IMR-90 (cell line): Measurements from ENCODE around the gene TRIM38. TPM values are rescaled to one million over a fixed set of nuclear protein-coding genes. Genes with fewer than 3 reads are reported as not detected.

Experiments
- ATAC-seq: fragments of 200-7000 bp; cut with Tn5 transposase; 2 replicates; pipeline ENCODE4 v1.9.1; 2020; ENCODE audit warnings: low read depth, mild to moderate bottlenecking, moderate library complexity
- BruUV-seq: library from RNA; stranded (reverse); fragments of 400-500 nt; replicated peaks from 2 replicates; lab custom pipeline; 2021; lab: Mats Ljungman, UMichigan
- CTCF ChIA-PET: fragments of 300-600 bp; formaldehyde crosslinking; extraction: SDS; loops from one replicate; lab custom pipeline; 2021; ENCODE audit warnings: antibody characterized with exemption; lab: Yijun Ruan, JAX
- POLR2A ChIA-PET: fragments of 300-600 bp; sonication (Branson Sonifier 250); formaldehyde crosslinking; loops from one replicate; lab custom pipeline; 2022; ENCODE audit warnings: antibody characterized with exemption; ENCODE audit not compliant: unreplicated experiment; lab: Charles Lee
- DNase-seq: peaks from one replicate; pipeline ENCODE4 v3.0.0; 2013
- H2AFZ ChIP-seq: replicated peaks from 2 replicates; pipeline ENCODE3; 2013; ENCODE audit warnings: low read length, mild to moderate bottlenecking; ENCODE audit not compliant: poor library complexity
- H2AK5ac ChIP-seq: 2 replicates; pipeline ENCODE4 v1.6.1; 2013; ENCODE audit warnings: low read depth, low read length, inconsistent platforms
- H2AK9ac ChIP-seq: replicated peaks from 2 replicates; pipeline ENCODE3; 2013; ENCODE audit warnings: mild to moderate bottlenecking, low read depth, low read length, moderate library complexity; ENCODE audit not compliant: poor library complexity
- H2BK120ac ChIP-seq: 2 replicates; pipeline ENCODE4 v1.6.1; 2013; ENCODE audit warnings: low read depth, low read length, inconsistent platforms
- H2BK15ac ChIP-seq: 3 replicates; pipeline ENCODE4 v1.6.1; 2013; ENCODE audit warnings: low read depth, low read length, inconsistent platforms
- H2BK20ac ChIP-seq: 2 replicates; pipeline ENCODE4 v1.6.1; 2013; ENCODE audit warnings: low read depth, mild to moderate bottlenecking, inconsistent platforms, low read length, moderate library complexity
- H2BK5ac ChIP-seq: 2 replicates; pipeline ENCODE4 v1.6.1; 2013; ENCODE audit warnings: mild to moderate bottlenecking, low read depth, low read length, inconsistent platforms; ENCODE audit not compliant: poor library complexity, severe bottlenecking
- H3K14ac ChIP-seq: replicated peaks from 2 replicates; pipeline ENCODE4 v1.6.1; 2013; ENCODE audit warnings: low read depth, low read length, inconsistent platforms
- H3K18ac ChIP-seq: 2 replicates; pipeline ENCODE4 v1.6.1; 2013; ENCODE audit warnings: low read depth, low read length, control low read depth
- H3K23ac ChIP-seq: 2 replicates; pipeline ENCODE4 v1.6.1; 2013; ENCODE audit warnings: low read depth, low read length, inconsistent platforms
- H3K27ac ChIP-seq: 2 replicates; pipeline ENCODE4 v1.5.1; 2013; ENCODE audit warnings: mild to moderate bottlenecking, control low read depth, low read length; ENCODE audit not compliant: insufficient read depth
- H3K27me3 ChIP-seq: 2 replicates; pipeline ENCODE4 v1.6.1; 2013; ENCODE audit warnings: low read length; ENCODE audit not compliant: control insufficient read depth, insufficient read depth
- H3K36me3 ChIP-seq: 2 replicates; pipeline ENCODE4 v1.6.1; 2013; ENCODE audit warnings: low read length, mixed read lengths; ENCODE audit not compliant: control insufficient read depth, insufficient read depth
- H3K4ac ChIP-seq: 2 replicates; pipeline ENCODE4 v1.6.1; 2013; ENCODE audit warnings: low read depth, low read length, inconsistent platforms
- H3K4me1 ChIP-seq: 2 replicates; pipeline ENCODE4 v1.6.1; 2013; ENCODE audit warnings: low read length, mixed read lengths; ENCODE audit not compliant: control insufficient read depth, insufficient read depth
- H3K4me2 ChIP-seq: 2 replicates; pipeline ENCODE4 v1.6.1; 2013; ENCODE audit warnings: low read depth, mild to moderate bottlenecking, control low read depth, low read length, moderate library complexity
- H3K4me3 ChIP-seq: 2 replicates; pipeline ENCODE4 v1.5.1; 2013; ENCODE audit warnings: low read depth, mild to moderate bottlenecking, control low read depth, low read length, moderate library complexity; ENCODE audit not compliant: insufficient read depth
- H3K56ac ChIP-seq: 2 replicates; pipeline ENCODE4 v1.6.1; 2013; ENCODE audit warnings: low read length, inconsistent platforms; ENCODE audit not compliant: insufficient read depth; ENCODE audit errors: extremely low read depth
- H3K79me1 ChIP-seq, 2 experiments: 2 replicates each; pipeline ENCODE4 v1.6.1; 2013; ENCODE audit warnings: low read length in 2 of 2, inconsistent platforms in 1 of 2, low read depth in 1 of 2
- H3K9ac ChIP-seq: 2 replicates; pipeline ENCODE4 v1.6.1; 2013; ENCODE audit warnings: low read depth, low read length, control low read depth
- H3K9me1 ChIP-seq: 2 replicates; pipeline ENCODE4 v1.6.1; 2013; ENCODE audit warnings: low read length, inconsistent platforms; ENCODE audit not compliant: insufficient read depth
- H3K9me3 ChIP-seq: 2 replicates; pipeline ENCODE4 v1.6.1; 2013; ENCODE audit warnings: low read length; ENCODE audit not compliant: control insufficient read depth, insufficient read depth
- H4K20me1 ChIP-seq: 2 replicates; pipeline ENCODE4 v1.6.1; 2013; ENCODE audit warnings: low read length, inconsistent platforms; ENCODE audit not compliant: insufficient read depth
- H4K5ac ChIP-seq: 2 replicates; pipeline ENCODE4 v1.6.1; 2013; ENCODE audit warnings: mild to moderate bottlenecking, low read depth, low read length, control low read depth
- H4K8ac ChIP-seq, 2 experiments: 2 replicates each; pipeline ENCODE4 v1.6.1; 2013; ENCODE audit warnings: low read depth in 2 of 2, low read length in 2 of 2, control low read depth in 1 of 2, inconsistent platforms in 1 of 2
- H4K91ac ChIP-seq: 2 replicates; pipeline ENCODE4 v1.6.1; 2013; ENCODE audit warnings: low read depth, low read length, inconsistent platforms; ENCODE audit not compliant: insufficient read depth
- CEBPB ChIP-seq: IDR thresholded peaks from 2 replicates; pipeline ENCODE4 v1.6.1; 2012; ENCODE audit warnings: low read depth, low read length, improper control_type of control experiment
- CHD1 ChIP-seq: IDR thresholded peaks from 2 replicates; pipeline ENCODE4 v1.6.1; 2012; ENCODE audit warnings: low read depth, low read length, improper control_type of control experiment
- FOS ChIP-seq: fragments of 150-350 bp; IDR thresholded peaks from 2 replicates; pipeline ENCODE4 v1.6.1; 2016; ENCODE audit warnings: low read depth, low read length
- MAFK ChIP-seq: IDR thresholded peaks from 2 replicates; pipeline ENCODE4 v1.6.1; 2012; ENCODE audit warnings: low read depth, low read length, improper control_type of control experiment
- MAZ ChIP-seq: IDR thresholded peaks from 2 replicates; pipeline ENCODE4 v1.6.1; 2012; ENCODE audit warnings: low read depth, mild to moderate bottlenecking, low read length, improper control_type of control experiment, moderate library complexity, borderline replicate concordance
- MXI1 ChIP-seq: IDR thresholded peaks from 2 replicates; pipeline ENCODE4 v1.6.1; 2012; ENCODE audit warnings: low read depth, mild to moderate bottlenecking, low read length, moderate library complexity, borderline replicate concordance
- NFE2L2 ChIP-seq: fragments of 150-350 bp; IDR thresholded peaks from 2 replicates; pipeline ENCODE4 v1.6.1; 2016; ENCODE audit warnings: low read depth, mild to moderate bottlenecking, low read length
- POLR2A ChIP-seq: IDR thresholded peaks from 2 replicates; pipeline ENCODE4 v1.6.1; 2012; ENCODE audit warnings: mild to moderate bottlenecking, low read depth, low read length
- RAD21 ChIP-seq: IDR thresholded peaks from 2 replicates; pipeline ENCODE4 v1.6.1; 2012; ENCODE audit warnings: low read length, improper control_type of control experiment
- RCOR1 ChIP-seq: IDR thresholded peaks from 2 replicates; pipeline ENCODE4 v1.6.1; 2012; ENCODE audit warnings: mild to moderate bottlenecking, low read length, improper control_type of control experiment; ENCODE audit not compliant: insufficient replicate concordance
- RFX5 ChIP-seq: IDR thresholded peaks from 2 replicates; pipeline ENCODE4 v1.8.0; 2012; ENCODE audit warnings: low read depth, mild to moderate bottlenecking, low read length, moderate library complexity
- SMC3 ChIP-seq: fragments of 150-350 bp; IDR thresholded peaks from 2 replicates; pipeline ENCODE4 v1.6.1; 2016; ENCODE audit warnings: low read depth, mild to moderate bottlenecking, antibody characterized with exemption, low read length, moderate library complexity
- WGBS, 2 experiments: methylation state at CpG; one replicate each; pipeline versions ENCODE4 v1.1.5 to v1.1.7; 2013; ENCODE audit warnings: missing lambda C conversion rate in 2 of 2; ENCODE audit not compliant: insufficient read length in 1 of 2; ENCODE audit errors: extremely low coverage in 2 of 2; 5-methylcytosine and 5-hydroxymethylcytosine counted together
- dilution Hi-C: fragments of 300-500 bp; cut with HindIII; formaldehyde crosslinking; loops from one replicate; pipeline ENCODE4 v1.14.3; 2018; ENCODE audit warnings: low sequenced_read_pairs; ENCODE audit not compliant: unreplicated experiment
- in situ Hi-C: fragments of 300-500 bp; cut with MboI; formaldehyde crosslinking; loops from 3 replicates; pipeline ENCODE4 v1.14.3; 2019; ENCODE audit warnings: low sequenced_read_pairs, inconsistent platforms, mixed read lengths
- intact Hi-C: fragments of 100-400 bp; cut with micrococcal nuclease; formaldehyde crosslinking; loops from 2 replicates; pipeline ENCODE4 v1.10.0; 2022
- polyA plus RNA-seq, 3 experiments: library from polyadenylated mRNA; depleted of rRNA; stranded (reverse); fragments of >200 nt; gene quantifications; 2 replicates each; pipeline ENCODE4 v1.2.3, GENCODE V29; 2012; ENCODE audit warnings: low replicate concordance in 1 of 3
- total RNA-seq: library from RNA; depleted of rRNA; stranded (reverse); fragments of >200 nt; gene quantifications from 2 replicates; pipeline ENCODE4 v1.2.3, GENCODE V29; 2012
- TF ChIP-seq, protein P1 (sequence below): fragments of 150-350 bp; IDR thresholded peaks from 2 replicates; pipeline ENCODE4 v1.6.1; 2016; ENCODE audit warnings: low read depth, mild to moderate bottlenecking, low read length, moderate library complexity, borderline replicate concordance
- TF ChIP-seq, protein P2 (sequence below): conservative IDR thresholded peaks from 2 replicates; pipeline ENCODE4 v1.5.1; 2012; ENCODE audit warnings: mild to moderate bottlenecking, low read depth, low read length, improper control_type of control experiment
- TF ChIP-seq, protein P3 (sequence below): fragments of 150-350 bp; IDR thresholded peaks from 2 replicates; pipeline ENCODE4 v1.6.1; 2017; ENCODE audit warnings: mild to moderate bottlenecking, antibody characterized with exemption, low read length, low read depth

The TRIM38 gene
- total and polyA plus RNA-seq, 2 of the 4 experiments (the other 2 are of a cell fraction) = 4.1 to 6.3 TPM

DNA sequence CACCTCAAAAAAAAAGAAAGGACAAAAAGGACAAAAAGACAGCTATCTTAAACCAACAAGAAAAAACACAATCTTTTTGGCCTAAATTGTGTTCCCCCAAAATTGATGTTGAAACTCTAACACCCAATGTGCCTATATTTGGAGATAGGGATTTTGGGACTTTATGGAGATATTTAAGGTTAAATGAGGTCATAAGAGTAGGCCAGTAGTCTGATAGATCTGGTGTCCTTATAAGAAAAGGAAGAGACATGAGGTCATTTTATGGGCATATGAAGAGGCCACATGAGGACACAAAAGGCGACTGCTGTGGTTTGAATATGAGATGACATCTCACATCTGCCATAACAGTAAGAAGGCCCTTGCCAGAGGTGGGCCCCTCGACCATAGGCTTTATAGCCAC is 49.5 kb downstream of the TRIM38 start:
- H3K27me3 ChIP-seq = no peaks in the 10 kb centered on the region
- POLR2A ChIA-PET = no interaction called here
- no peak overlapping the region for H2BK15ac ChIP-seq
- H3K9me1 ChIP-seq = 0 out of 2 replicates have a peak, but pooled peaks cover 3% of the 10 kb centered on the region
- no peaks in the 10 kb centered on the region for H3K9me3 ChIP-seq
- no peaks in the 10 kb centered on the region for H3K79me1 ChIP-seq
- H2AK5ac ChIP-seq = no peak overlapping the region
- H2AK9ac ChIP-seq = no peak overlapping the region
- dilution Hi-C loops = no loop called here
- no peak overlapping the region for H3K14ac ChIP-seq
- no peak for DNase-seq
- H4K20me1 ChIP-seq = no peaks in the 10 kb centered on the region
- no peak overlapping the region for H4K5ac ChIP-seq
- in situ Hi-C loops = no loop called here
- no peak overlapping the region for H2AFZ ChIP-seq
- H4K8ac ChIP-seq = no peak overlapping the region
- no TSS peak for BruUV-seq
- no peak overlapping the region for H3K56ac ChIP-seq
- peaks cover 10% of the 10 kb centered on the region for H3K4me1 ChIP-seq
- H3K9ac ChIP-seq = no peak overlapping the region
- no peak overlapping the region for H4K91ac ChIP-seq
- no peak overlapping the region for H3K4me3 ChIP-seq
- no peak overlapping the region for H2BK20ac ChIP-seq
- ATAC-seq = no peak
- no CpG with 5 or more reads among the region's 2 CpGs for whole genome bisulfite sequencing, 2 experiments
- no peaks in the 10 kb centered on the region for H3K36me3 ChIP-seq
- H3K4me2 ChIP-seq = no peak overlapping the region
- no peak for TF ChIP-seq RAD21
- TF ChIP-seq CEBPB = no peak
- TF ChIP-seq FOS = no peak
- TF ChIP-seq, protein P1, sequence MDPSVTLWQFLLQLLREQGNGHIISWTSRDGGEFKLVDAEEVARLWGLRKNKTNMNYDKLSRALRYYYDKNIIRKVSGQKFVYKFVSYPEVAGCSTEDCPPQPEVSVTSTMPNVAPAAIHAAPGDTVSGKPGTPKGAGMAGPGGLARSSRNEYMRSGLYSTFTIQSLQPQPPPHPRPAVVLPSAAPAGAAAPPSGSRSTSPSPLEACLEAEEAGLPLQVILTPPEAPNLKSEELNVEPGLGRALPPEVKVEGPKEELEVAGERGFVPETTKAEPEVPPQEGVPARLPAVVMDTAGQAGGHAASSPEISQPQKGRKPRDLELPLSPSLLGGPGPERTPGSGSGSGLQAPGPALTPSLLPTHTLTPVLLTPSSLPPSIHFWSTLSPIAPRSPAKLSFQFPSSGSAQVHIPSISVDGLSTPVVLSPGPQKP = no peak
- no peak for TF ChIP-seq CHD1
- no peak for TF ChIP-seq SMC3
- TF ChIP-seq POLR2A = no peak
- TF ChIP-seq RCOR1 = no peak
- no peak for TF ChIP-seq MAZ
- TF ChIP-seq, protein P2, sequence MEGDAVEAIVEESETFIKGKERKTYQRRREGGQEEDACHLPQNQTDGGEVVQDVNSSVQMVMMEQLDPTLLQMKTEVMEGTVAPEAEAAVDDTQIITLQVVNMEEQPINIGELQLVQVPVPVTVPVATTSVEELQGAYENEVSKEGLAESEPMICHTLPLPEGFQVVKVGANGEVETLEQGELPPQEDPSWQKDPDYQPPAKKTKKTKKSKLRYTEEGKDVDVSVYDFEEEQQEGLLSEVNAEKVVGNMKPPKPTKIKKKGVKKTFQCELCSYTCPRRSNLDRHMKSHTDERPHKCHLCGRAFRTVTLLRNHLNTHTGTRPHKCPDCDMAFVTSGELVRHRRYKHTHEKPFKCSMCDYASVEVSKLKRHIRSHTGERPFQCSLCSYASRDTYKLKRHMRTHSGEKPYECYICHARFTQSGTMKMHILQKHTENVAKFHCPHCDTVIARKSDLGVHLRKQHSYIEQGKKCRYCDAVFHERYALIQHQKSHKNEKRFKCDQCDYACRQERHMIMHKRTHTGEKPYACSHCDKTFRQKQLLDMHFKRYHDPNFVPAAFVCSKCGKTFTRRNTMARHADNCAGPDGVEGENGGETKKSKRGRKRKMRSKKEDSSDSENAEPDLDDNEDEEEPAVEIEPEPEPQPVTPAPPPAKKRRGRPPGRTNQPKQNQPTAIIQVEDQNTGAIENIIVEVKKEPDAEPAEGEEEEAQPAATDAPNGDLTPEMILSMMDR = no peak
- TF ChIP-seq MXI1 = no peak
- TF ChIP-seq MAFK = no peak
- no peak for TF ChIP-seq NFE2L2
- no peak for TF ChIP-seq RFX5
- TF ChIP-seq, protein P3, sequence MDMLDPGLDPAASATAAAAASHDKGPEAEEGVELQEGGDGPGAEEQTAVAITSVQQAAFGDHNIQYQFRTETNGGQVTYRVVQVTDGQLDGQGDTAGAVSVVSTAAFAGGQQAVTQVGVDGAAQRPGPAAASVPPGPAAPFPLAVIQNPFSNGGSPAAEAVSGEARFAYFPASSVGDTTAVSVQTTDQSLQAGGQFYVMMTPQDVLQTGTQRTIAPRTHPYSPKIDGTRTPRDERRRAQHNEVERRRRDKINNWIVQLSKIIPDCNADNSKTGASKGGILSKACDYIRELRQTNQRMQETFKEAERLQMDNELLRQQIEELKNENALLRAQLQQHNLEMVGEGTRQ = no peak
- H3K4ac ChIP-seq = no peak overlapping the region
- H3K27ac ChIP-seq = no peak overlapping the region
- no peak overlapping the region for H2BK5ac ChIP-seq
- no peak overlapping the region for H2BK120ac ChIP-seq
- H3K18ac ChIP-seq = no peak overlapping the region
- no peak overlapping the region for H3K23ac ChIP-seq
- CTCF ChIA-PET = no interaction called here
- intact Hi-C loops = no loop called here
